Activated CD8-positive, alpha-beta T cell treated with anti-CD3 and anti-CD28 coated beads, Interleukin-2, amount 10 ng/mL, durations not matched to agents 7 days and 5 days (primary cell): ENCODE measurements around the gene C2orf42. TPM values are rescaled to one million over a fixed set of nuclear protein-coding genes. Genes with fewer than 3 reads are reported as not detected.
"Not testable (repeated sequence)": the region's sequence is repeated elsewhere in the genome, so short reads cannot be mapped to it uniquely, and the experiment has no call there.

Experiments used
- ATAC-seq: fragments of 150-1000 bp; cut with Tn5 transposase; one replicate; pipeline ENCODE4 v1.10.0; 2021; ENCODE audit warnings: moderate library complexity
- CTCF ChIA-PET: fragments of 350-600 bp; sonication (Branson Sonifier 250); formaldehyde crosslinking; loops from one replicate; lab custom pipeline; 2021; ENCODE audit warnings: antibody characterized with exemption; lab: Charles Lee
- POLR2A ChIA-PET: fragments of 350-600 bp; sonication (Branson Sonifier 250); formaldehyde crosslinking; loops from one replicate; lab custom pipeline; 2021; ENCODE audit warnings: antibody characterized with exemption; lab: Charles Lee
- DNase-seq: peaks from one replicate; pipeline ENCODE4 v3.0.0-alpha.2; 2020
- H3K27ac Mint-ChIP-seq: one replicate; pipeline ENCODE4 v1.8.0; 2021; ENCODE audit warnings: mild to moderate bottlenecking, mixed read lengths
- H3K27me3 Mint-ChIP-seq: one replicate; pipeline ENCODE4 v1.8.0; 2021; ENCODE audit warnings: low read depth, mixed read lengths
- H3K36me3 Mint-ChIP-seq: one replicate; pipeline ENCODE4 v1.8.0; 2021; ENCODE audit warnings: low read depth, mixed read lengths
- H3K4me1 Mint-ChIP-seq: one replicate; pipeline ENCODE4 v1.8.0; 2021; ENCODE audit warnings: low read depth, mixed read lengths
- H3K4me3 Mint-ChIP-seq: one replicate; pipeline ENCODE4 v1.8.0; 2021; ENCODE audit warnings: mild to moderate bottlenecking, mixed read lengths
- H3K9me3 Mint-ChIP-seq: one replicate; pipeline ENCODE4 v1.8.0; 2022; ENCODE audit warnings: mixed read lengths; ENCODE audit not compliant: insufficient read depth
- total RNA-seq, 2 experiments: library from RNA; stranded (reverse); gene quantifications; one replicate each; pipeline ENCODE4 v1.2.3, GENCODE V29; 2021

Gene C2orf42
- total RNA-seq, 2 experiments from 2014 or later = 23.0 to 29.4 TPM

DNA sequence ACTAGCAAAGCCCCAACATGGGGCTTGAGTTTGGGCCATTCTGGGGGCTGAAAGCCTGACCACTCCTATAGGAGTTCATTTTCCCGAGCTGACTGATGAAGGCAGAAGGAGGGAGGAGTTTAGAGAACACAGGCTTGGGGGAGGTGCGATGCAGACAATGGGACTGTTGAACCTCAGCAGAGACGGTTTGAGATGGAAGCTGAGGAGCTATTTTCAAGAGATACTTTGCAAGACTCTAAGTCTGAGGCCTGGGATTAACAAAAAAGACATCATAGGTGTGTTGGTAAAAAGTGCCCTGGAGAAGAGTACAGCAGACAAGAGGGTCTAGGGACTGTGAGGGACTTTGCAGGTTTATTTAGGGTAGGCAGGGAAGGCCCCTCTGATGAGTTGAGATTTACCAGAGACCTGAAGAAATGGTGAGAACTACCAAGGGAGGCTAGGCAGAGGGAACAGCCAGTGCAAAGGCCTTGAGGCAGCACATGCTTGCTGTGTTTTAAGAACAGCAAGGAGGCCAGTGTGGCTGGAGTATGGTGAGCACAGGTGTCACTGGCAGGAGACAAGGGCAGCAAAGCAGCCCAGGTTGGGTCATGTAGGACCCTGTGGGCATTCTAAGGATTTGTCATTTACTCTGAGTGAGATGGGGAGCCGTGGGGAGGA, 71.9 kb downstream of the C2orf42 start:
- POLR2A ChIA-PET = interaction anchor here (1.5 kb wide), 1 partner anchor 14 kb away, joined by 7 read pairs; no protein-coding TSS in a partner anchor
- Mint-ChIP-seq H3K36me3 (no peaks in the 10 kb centered on the region), H3K9me3 (no peaks in the 10 kb centered on the region), H3K27me3 (no peaks in the 10 kb centered on the region), H3K27ac (peak overlapping the region; percentile 75), H3K4me1 (peaks cover 67% of the 10 kb centered on the region), H3K4me3 (peak overlapping the region; percentile 4)
- peak; percentile 21 for DNase-seq
- CTCF ChIA-PET = interaction anchor here (0.9 to 1.0 kb wide), 2 partner anchors 10 to 14 kb away, joined by 3 to 4 read pairs; no protein-coding TSS in a partner anchor
- ATAC-seq = no peak

DNA sequence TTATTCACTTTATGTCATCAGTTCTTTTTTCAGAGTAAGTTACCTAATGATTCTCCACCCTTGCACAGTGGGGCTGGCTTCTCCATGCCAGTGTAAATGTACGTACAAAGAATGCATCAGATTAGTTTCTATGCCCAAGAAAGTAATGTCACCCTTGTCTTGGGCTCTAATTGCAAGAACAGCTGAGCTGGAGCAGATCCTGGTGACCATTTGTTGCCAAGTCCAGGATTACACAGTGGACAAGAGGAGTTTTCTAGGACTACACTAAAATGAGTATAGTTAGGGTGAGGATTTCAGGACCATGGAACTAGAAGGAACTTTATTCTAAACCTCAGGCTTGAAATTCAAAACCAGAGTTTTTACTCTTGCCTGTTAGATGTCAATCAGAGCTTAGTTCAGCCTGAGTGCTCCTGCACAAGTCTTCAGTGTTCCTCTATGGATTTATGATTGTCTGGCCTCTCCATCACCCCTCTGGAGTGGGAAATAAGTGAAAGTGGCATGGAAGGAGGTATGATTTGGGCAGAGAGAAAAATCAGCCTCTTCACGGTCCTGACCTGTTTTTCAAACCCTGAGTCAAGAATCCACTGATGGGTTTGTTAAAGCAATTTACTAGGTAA, 73.8 kb downstream of the C2orf42 start:
- Mint-ChIP-seq H3K9me3 (no peaks in the 10 kb centered on the region), H3K27me3 (no peaks in the 10 kb centered on the region), H3K4me3 (no peak overlapping the region), H3K27ac (no peak overlapping the region), H3K4me1 (peaks cover 57% of the 10 kb centered on the region), H3K36me3 (no peaks in the 10 kb centered on the region)
- CTCF ChIA-PET = interaction anchor here (1.1 to 2.5 kb wide), 4 partner anchors 8 to 203 kb away, joined by 3 to 12 read pairs (median 3); no protein-coding TSS in a partner anchor
- ATAC-seq (no peak), DNase-seq (no peak)
- POLR2A ChIA-PET = interaction anchor here (1.6 to 3.5 kb wide), 4 partner anchors 8 to 29 kb away, joined by 4 to 21 read pairs (median 11); no protein-coding TSS in a partner anchor

DNA sequence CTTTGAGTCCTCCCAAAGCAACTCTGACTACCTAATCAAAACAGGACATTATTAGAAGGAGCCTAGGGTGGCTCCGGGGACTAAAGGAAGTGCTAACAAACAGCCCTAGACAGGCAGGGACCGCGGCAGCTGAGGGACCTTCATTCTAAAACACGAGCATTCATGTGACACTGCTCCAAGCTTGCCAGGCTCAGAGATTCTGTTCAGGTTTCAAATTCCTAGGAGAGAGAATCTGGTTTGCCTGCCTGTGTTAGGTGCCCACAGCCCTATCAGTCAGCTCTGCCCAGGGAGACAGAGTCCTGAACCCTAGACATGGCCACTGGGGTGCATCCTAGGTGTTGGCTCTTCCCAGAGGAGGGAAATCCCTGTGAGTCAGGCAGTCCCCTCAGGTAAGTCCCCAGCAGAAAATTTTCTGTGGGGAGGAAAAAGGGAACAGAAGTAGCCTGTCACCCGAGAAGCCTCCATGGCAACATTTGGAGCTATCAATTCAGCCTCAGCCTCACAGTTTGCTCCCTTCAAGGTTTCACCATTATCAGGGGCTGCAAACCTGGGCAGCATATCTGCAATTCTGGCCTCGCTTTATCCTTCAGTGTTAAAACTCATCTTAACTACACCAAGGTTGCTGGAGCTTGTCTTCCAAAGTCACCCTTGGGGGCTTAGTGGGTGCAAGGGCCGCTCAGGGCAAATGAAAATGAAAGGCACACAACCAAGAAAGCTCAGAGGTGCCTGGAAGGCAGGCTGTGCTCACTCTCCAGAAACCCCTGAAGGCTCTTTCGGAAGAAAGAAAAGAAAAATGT, 75.0 kb downstream of the C2orf42 start:
- no peaks in the 10 kb centered on the region for H3K36me3 Mint-ChIP-seq
- H3K4me1 Mint-ChIP-seq = peaks cover 58% of the 10 kb centered on the region

DNA sequence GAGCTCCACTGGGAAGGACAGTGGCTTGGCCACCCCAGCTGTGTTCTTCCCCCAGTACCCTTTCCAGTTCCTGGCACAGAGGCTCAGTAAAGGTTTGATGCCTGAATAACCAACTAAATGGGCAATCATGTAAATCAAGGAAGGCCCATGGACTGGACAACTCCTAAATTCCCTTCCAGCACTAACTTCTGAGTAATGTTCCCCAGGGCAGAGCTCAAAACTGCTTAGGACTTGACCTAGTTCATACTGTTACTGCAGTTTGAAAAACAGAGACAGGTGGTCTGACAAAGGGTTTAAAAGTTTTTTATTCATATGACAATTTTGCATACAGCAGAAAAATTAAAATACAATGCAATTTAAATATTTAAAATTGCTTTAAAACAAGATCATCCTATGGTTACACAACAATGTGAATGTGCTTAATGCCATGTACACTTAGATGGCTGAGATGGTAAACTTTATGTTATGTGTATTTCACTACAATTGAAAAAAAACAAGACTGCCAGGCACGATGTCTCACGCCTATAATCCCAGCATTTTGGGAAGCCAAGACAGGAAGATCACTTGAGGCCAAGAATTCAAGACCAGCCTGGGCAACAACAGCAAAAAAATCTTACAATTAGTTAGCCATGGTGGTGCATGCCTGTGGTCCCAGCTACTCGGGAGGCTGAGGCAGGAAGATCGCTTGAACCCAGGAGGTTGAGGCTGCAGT, 77.3 kb downstream of the C2orf42 start:
- H3K27ac Mint-ChIP-seq = no peak overlapping the region
- peaks cover 69% of the 10 kb centered on the region for H3K4me1 Mint-ChIP-seq

More for the DNA sequence above, 75.0 kb downstream of the C2orf42 start:
- DNase-seq = peak; percentile 37
- POLR2A ChIA-PET = interaction anchor here (0.5 to 3.5 kb wide), 11 partner anchors 9 to 168 kb away, joined by 3 to 21 read pairs (median 6); partner anchors contain the start of gene PCYOX1
- H3K27me3 Mint-ChIP-seq = no peaks in the 10 kb centered on the region
- peak overlapping the region; percentile 69 for H3K27ac Mint-ChIP-seq
- peak; percentile 35 for ATAC-seq
- H3K9me3 Mint-ChIP-seq = no peaks in the 10 kb centered on the region
- CTCF ChIA-PET = interaction anchor here (0.9 to 2.5 kb wide), 5 partner anchors 9 to 45 kb away, joined by 4 to 12 read pairs (median 5); no protein-coding TSS in a partner anchor
- peak overlapping the region; percentile 22 for H3K4me3 Mint-ChIP-seq

DNA sequence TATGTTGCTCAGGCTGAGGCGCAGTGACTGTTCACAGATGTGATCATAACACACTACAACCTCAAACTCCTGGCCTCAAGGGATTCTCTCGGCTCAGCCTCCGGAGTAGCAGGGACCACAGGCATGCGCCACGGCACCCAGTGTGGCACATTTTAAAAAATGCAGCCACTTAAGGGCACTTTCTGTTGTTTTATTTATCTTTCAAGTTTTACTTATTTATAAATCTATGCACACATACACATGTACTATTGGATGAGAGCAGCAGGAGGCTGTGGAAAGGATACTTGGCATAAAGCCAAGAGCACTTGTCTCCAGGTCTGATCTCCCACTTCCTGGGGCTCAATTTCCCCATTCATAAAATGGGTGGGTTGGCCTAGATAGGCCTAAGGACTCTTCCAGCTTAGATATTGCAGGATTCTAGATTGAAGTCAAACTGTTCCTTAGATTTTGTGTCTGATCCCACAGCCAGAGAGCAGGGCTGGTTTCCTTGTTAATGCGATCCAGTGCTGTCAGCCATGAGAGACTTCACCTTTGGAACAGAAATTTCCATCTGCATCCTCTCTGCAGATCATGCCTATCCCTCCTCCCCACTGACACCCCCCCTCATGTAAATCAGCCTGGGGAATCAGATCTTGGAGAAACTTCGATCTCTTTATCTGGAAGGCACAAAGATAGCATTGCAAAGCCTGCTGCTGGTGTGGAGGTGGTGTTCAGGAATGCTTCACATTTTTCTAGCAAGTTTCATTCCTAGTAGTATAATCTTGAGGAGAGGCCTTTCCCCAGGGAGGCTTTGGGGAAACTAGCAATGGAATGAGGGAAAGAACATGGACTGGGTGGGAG, 78.8 kb downstream of the C2orf42 start:
- no peaks in the 10 kb centered on the region for H3K36me3 Mint-ChIP-seq
- no peaks in the 10 kb centered on the region for H3K9me3 Mint-ChIP-seq
- CTCF ChIA-PET = no interaction called here
- POLR2A ChIA-PET = interaction anchor here (1.4 to 1.7 kb wide), 2 partner anchors 13 to 23 kb away, joined by 7 to 12 read pairs; no protein-coding TSS in a partner anchor
- ATAC-seq = no peak
- H3K27ac Mint-ChIP-seq = peak overlapping the region; percentile 39
- H3K4me3 Mint-ChIP-seq = no peak overlapping the region
- no peak for DNase-seq
- peaks cover 74% of the 10 kb centered on the region for H3K4me1 Mint-ChIP-seq
- H3K27me3 Mint-ChIP-seq = no peaks in the 10 kb centered on the region

More for the DNA sequence above, 77.3 kb downstream of the C2orf42 start:
- Mint-ChIP-seq H3K27me3 (no peaks in the 10 kb centered on the region), H3K36me3 (no peaks in the 10 kb centered on the region), H3K4me3 (no peak overlapping the region), H3K9me3 (no peaks in the 10 kb centered on the region)
- ChIA-PET POLR2A (interaction anchor here (0.8 to 3.5 kb wide), 4 partner anchors 8 to 18 kb away, joined by 3 to 21 read pairs (median 8); no protein-coding TSS in a partner anchor), CTCF (interaction anchor here (1.0 to 1.2 kb wide), 2 partner anchors 8 to 19 kb away, joined by 3 read pairs; no protein-coding TSS in a partner anchor)
- no peak for DNase-seq
- no peak for ATAC-seq

DNA sequence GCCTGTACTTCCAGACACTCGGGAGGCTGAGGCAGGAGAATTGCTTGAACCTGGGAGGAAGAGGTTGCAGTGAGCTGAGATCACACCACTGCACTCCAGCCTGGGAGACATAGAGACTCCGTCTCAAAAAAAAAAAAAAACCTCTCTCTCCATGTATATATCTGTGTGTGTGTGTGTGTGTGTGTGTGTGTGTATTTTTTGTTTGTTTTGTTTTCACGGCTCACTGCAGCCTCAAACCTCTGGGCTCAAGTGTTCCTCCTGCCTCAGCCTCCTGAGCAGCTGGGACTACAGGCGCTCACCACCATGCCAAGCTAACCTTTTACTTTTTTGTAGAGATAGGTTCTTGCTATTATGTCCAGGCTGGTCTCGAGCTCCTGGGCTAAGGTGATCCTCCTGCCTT, 80.4 kb downstream of the C2orf42 start:
- H3K27me3 Mint-ChIP-seq, ATAC-seq, H3K36me3 Mint-ChIP-seq, DNase-seq, H3K27ac Mint-ChIP-seq, H3K9me3 Mint-ChIP-seq, H3K4me3 Mint-ChIP-seq: not testable (repeated sequence)
- ChIA-PET CTCF (interaction anchor here (1.1 to 3.1 kb wide), 4 partner anchors 11 to 198 kb away, joined by 3 to 18 read pairs (median 8); no protein-coding TSS in a partner anchor), POLR2A (interaction anchor here (1.0 to 4.3 kb wide), 6 partner anchors 15 to 25 kb away, joined by 3 to 36 read pairs (median 7); no protein-coding TSS in a partner anchor)
- H3K4me1 Mint-ChIP-seq = peaks cover 64% of the 10 kb centered on the region

DNA sequence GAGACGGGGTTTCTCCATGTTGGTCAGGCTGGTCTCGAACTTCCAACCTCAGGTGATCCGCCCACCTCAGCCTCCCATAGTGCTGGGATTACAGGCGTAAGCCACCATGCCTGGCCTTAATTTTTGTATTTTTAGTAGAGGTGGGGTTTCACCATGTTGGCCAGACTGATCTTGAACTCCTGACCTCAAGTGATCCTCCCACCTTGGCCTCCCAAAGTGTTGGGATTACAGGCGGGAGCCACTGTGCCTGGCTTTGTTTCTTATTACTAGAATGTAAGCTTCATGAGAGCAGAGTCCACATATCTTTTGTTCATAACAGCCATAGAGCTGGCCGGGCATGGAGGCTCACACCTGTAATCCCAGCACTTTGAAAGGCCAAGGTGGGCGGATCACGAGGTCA, 84.7 kb downstream of the C2orf42 start:
- H3K27ac Mint-ChIP-seq, ATAC-seq, H3K36me3 Mint-ChIP-seq, DNase-seq, H3K27me3 Mint-ChIP-seq, H3K4me3 Mint-ChIP-seq, H3K9me3 Mint-ChIP-seq: not testable (repeated sequence)
- CTCF ChIA-PET = interaction anchor here (1.0 to 3.6 kb wide), 3 partner anchors 10 to 27 kb away, joined by 4 to 24 read pairs (median 7); no protein-coding TSS in a partner anchor
- H3K4me1 Mint-ChIP-seq = peaks cover 72% of the 10 kb centered on the region
- POLR2A ChIA-PET = interaction anchor here (3.9 to 4.2 kb wide), 2 partner anchors 11 to 19 kb away, joined by 42 to 63 read pairs; partner anchors contain the start of gene PCBP1

DNA sequence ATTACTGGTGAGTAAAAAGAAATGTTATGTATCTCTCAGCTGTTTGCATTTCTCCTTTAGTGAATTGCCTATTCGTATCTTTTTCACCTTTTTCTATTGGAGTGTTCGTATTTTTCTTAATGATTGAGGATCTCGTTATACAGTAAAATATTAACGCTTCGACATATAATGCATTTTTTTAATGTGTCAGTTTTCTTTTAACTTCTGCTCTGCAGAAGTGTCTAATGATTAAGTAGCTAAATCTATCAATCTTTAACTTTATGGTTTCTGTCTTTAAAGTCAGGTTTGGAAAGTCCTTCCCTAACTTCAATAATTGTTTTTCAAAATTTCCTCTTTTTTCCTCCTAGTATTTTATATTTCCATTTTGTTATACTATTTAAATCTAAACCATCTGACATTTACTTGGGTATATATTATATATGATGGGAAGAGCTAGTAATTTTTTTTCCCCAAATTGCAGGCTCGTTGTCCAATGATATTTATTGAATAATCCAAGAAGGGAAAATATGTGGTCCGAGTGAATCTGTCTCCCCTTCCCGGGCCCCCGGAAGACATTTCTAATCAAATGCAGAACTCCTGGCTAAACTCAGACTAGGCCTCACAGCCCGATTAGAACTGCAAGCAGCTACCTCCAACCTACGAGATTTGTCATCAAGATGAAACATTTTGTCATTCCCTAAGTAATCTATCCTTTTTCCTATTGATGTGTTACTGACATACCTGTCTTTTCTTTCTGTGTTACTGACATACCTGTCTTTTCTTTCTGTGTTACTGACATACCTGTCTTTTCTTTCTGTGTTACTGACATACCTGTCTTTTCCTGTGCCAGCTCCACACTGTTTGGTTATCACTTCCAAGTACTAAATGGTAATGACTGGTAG, 86.3 kb downstream of the C2orf42 start:
- POLR2A ChIA-PET = interaction anchor here (0.5 to 4.2 kb wide), 12 partner anchors 10 to 332 kb away, joined by 3 to 63 read pairs (median 14); partner anchors contain the start of gene PCBP1
- DNase-seq (peak; percentile 64), ATAC-seq (no peak)
- Mint-ChIP-seq H3K27ac (peak overlapping the region; percentile 95), H3K27me3 (no peaks in the 10 kb centered on the region), H3K9me3 (no peaks in the 10 kb centered on the region), H3K36me3 (peaks cover 4% of the 10 kb centered on the region), H3K4me3 (peak overlapping the region; percentile 77), H3K4me1 (peaks cover 62% of the 10 kb centered on the region)
- CTCF ChIA-PET = interaction anchor here (0.8 to 3.6 kb wide), 16 partner anchors 10 to 380 kb away, joined by 3 to 34 read pairs (median 4); partner anchors contain the start of genes C2orf42 and PCBP1

DNA sequence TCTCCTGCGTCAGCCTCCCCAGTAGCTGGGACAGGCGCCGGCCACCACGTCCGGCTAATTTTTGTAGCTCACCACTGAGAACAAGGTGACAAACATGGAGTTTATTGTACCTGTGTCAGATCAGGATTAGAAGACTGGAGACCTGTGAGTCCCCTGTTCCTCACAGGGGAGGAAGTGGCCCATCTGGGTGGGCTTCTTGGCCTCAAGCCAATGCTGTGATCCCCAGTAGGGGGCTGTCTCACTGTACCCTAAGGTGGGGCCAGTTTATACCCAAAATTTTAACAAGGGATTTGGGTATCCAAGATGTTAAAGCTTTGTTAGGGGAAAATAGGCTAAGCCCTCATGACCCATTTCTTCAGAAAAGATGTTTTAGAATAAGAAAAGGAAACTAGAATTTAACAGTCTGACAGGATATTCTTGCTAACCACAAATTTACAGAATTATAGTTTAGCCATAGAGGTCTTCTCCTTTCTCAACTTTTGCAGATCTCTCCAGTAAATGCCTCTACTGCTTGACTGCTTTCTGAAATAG, 87.2 kb downstream of the C2orf42 start:
- peaks cover 60% of the 10 kb centered on the region for H3K4me1 Mint-ChIP-seq
- H3K9me3 Mint-ChIP-seq = no peaks in the 10 kb centered on the region
- peak overlapping the region; percentile 77 for H3K4me3 Mint-ChIP-seq

More for the DNA sequence above, 87.2 kb downstream of the C2orf42 start:
- ChIA-PET POLR2A (interaction anchor here (1.0 to 4.2 kb wide), 12 partner anchors 9 to 189 kb away, joined by 3 to 63 read pairs (median 14); partner anchors contain the start of genes MXD1 and PCBP1), CTCF (interaction anchor here (0.9 to 3.6 kb wide), 10 partner anchors 9 to 39 kb away, joined by 3 to 34 read pairs (median 12); no protein-coding TSS in a partner anchor)
- Mint-ChIP-seq H3K36me3 (peaks cover 4% of the 10 kb centered on the region), H3K27me3 (no peaks in the 10 kb centered on the region), H3K27ac (peak overlapping the region; percentile 95)
- peak; percentile 70 for ATAC-seq
- peak; percentile 56 for DNase-seq
